SJCRH30 (cell line): ENCODE results near the gene PCP4L1. TPM values are rescaled to one million over a fixed set of nuclear protein-coding genes. Genes with fewer than 3 reads are reported as not detected.
"Not testable (repeated sequence)": the region's sequence is repeated elsewhere in the genome, so short reads cannot be mapped to it uniquely, and the experiment has no call there.

Experiments used
- DNase-seq, 2 experiments: peaks; one replicate each; pipeline ENCODE4 v3.0.0-alpha.2; 2015 to 2020
- H3K27ac ChIP-seq: fragments of 250-450 bp; sonication (Bioruptor Pico); 2 replicates; pipeline ENCODE4 v1.5.1; 2020; ENCODE audit warnings: mild to moderate bottlenecking, moderate library complexity
- H3K27me3 ChIP-seq: fragments of 250-450 bp; sonication (Bioruptor Pico); 2 replicates; pipeline ENCODE4 v1.5.1; 2020; ENCODE audit warnings: mild to moderate bottlenecking, moderate library complexity
- H3K36me3 ChIP-seq: fragments of 250-450 bp; sonication (Bioruptor Pico); 2 replicates; pipeline ENCODE4 v1.5.1; 2020; ENCODE audit warnings: mild to moderate bottlenecking, moderate library complexity
- H3K4me1 ChIP-seq: fragments of 250-450 bp; sonication (Bioruptor Pico); 2 replicates; pipeline ENCODE4 v1.5.1; 2020; ENCODE audit warnings: mild to moderate bottlenecking, moderate library complexity
- H3K4me3 ChIP-seq: fragments of 250-450 bp; sonication (Bioruptor Pico); 2 replicates; pipeline ENCODE4 v1.5.1; 2020; ENCODE audit warnings: mild to moderate bottlenecking, moderate library complexity
- H3K9me3 ChIP-seq: fragments of 250-450 bp; sonication (Bioruptor Pico); replicated peaks from 2 replicates; pipeline ENCODE4 v1.5.1; 2020; ENCODE audit warnings: mild to moderate bottlenecking, moderate library complexity
- total RNA-seq: library from RNA; depleted of rRNA; stranded (reverse); fragments of >200 nt; shearing (Covaris generic); gene quantifications from 2 replicates; pipeline ENCODE4 v1.2.3, GENCODE V29; 2014; rRNA removed

Gene PCP4L1
- 0.28 TPM in 1 of 2 replicates, not detected in the other for total RNA-seq

DNA sequence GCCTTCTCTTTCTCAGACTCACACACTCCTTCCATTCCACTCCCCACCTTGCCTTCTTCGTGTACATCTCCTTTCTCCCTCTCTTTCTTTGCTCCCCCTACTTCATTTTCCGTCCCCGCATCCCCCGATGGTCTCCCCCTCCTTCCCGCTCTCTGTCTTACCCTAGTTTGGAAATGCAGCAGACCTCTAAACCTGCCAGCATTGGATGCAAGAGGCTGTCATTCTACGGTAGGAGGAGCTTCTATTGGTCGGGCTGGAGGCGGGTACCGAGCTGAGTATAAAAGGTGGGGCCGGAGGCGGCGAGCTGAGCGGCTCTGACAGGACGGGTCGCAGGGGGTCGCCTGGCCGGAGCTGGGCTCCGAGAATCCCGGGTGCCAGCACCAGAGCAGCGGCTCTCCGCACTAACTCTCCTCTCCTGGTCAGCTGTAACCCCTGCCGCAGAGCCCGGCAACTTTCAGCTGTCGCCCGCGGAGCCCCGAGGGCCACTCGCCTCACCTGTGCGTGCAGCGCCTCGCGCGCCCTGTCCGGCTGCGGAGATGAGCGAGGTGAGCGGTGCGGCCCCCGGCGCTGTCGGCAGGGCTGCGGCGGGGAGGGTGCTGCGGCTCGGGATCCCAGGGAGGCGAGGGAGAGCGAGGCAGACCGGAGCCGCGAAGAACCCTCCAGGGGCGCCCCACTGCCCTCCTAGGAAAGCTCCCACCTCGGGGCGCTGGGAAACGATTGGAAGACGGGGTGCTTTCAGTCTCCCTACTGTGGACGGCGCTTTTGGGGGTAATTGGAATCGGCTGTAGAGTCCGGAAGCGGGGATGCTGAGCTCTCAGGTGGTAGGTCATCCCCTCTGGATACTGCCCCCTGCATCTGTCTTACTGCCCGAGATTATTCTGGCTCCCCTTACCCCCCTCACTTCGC lies at the start of gene PCP4L1:
PCP4L1 (plus strand) TSS at position 307 of the 906 bp plus-strand sequence; CDS start at position 537, 230 bp downstream.
- DNase-seq, result no peak
- H3K4me1 ChIP-seq, result no peaks in the 10 kb centered on the region; the same call in 1 of the 2 replicates
- no peak within 1 kb of the TSS for H3K4me3 ChIP-seq
- no peaks in the 10 kb centered on the region for H3K36me3 ChIP-seq
- 0 out of 2 replicates have a peak, but pooled peaks cover 3% of the 10 kb centered on the region for H3K9me3 ChIP-seq
- H3K27me3 ChIP-seq, result no peaks in the 10 kb centered on the region; the same call in 1 of the 2 replicates
- no peak within 1 kb of the TSS for H3K27ac ChIP-seq

DNA sequence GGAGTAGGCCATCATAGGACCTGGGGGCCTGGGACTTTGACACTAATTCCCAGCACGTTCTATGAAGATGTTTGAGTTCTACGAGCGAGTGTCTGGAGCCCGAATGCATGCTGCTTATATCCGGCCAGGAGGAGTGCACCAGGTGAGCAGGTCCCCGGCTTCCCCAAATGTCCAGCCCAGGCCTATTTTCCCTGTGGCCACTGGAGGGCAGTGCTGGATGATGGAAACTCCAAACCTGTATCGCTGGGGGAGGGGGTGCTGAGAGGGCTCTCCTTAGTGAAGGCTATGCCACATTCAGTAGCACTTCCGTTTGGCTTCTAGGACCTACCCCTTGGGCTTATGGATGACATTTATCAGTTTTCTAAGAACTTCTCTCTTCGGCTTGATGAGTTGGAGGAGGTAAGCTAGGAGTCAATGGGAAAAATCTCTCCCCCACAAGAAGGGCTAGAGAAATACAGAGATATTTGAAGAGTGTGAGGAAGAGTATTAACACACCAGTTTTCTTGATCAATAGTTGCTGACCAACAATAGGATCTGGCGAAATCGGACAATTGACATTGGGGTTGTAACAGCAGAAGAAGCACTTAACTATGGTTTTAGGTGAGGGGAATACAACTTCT lies 48.6 kb upstream of the PCP4L1 start:
- peak; percentile 77 to 82 for DNase-seq
- peaks cover 35% of the 10 kb centered on the region for H3K36me3 ChIP-seq
- no peaks in the 10 kb centered on the region for H3K27me3 ChIP-seq
- H3K4me3 ChIP-seq, result no peak overlapping the region
- H3K9me3 ChIP-seq, result no peaks in the 10 kb centered on the region
- H3K4me1 ChIP-seq, result no peaks in the 10 kb centered on the region
- H3K27ac ChIP-seq, result no peak overlapping the region

DNA sequence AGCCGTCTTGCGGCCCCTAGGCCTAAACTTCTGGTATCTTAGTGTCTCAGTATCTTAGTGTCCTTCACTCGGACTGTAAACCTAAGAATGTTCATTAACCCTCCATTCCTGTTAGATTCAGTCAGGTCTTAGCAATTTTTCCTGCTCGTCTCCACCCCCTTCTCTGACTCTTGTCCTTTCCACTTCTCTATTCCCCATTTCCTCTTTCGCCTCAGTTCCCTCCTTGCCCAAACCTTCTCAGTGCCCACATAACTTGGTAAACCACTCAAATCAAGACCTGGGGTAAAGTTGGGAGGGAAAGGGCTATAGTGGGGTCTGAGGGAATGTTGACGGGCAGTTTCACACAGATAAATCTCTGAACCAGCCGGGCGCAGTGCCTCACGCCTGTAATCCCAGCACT lies 44.2 kb upstream of the PCP4L1 start:
- Histone ChIP-seq H3K27ac (no peak overlapping the region), H3K27me3 (no peaks in the 10 kb centered on the region), H3K4me3 (no peak overlapping the region), H3K36me3 (peaks cover 27% of the 10 kb centered on the region), H3K9me3 (no peaks in the 10 kb centered on the region), H3K4me1 (no peaks in the 10 kb centered on the region)
- DNase-seq, result no peak

DNA sequence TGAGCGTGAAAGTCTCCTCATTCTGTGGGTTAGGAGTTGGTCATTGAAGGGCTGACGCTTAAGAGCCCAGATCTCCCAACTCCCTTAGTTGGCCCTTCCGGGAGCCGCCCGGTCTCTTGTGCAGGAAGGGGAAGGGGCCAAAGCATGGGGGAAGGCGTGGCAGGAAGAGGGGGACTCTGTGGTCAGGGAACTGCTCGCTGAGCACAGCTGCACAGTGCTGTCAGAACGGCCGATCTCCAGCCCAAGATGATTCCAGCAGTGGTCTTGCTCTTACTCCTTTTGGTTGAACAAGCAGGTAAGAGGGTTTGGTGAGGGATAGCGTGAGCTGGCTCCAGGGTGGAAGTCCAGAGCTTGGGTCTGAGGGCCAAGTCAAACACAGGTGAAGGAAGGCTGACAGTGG lies 43.5 kb upstream of the PCP4L1 start, which contains the start of gene FCER1G:
FCER1G (plus strand) TSS at position 220 of the 400 bp plus-strand sequence; CDS start at position 247, 27 bp downstream.
- DNase-seq, result no peak
- Histone ChIP-seq H3K4me3 (no peak within 1 kb of the TSS), H3K27ac (no peak within 1 kb of the TSS), H3K36me3 (peaks cover 22% of the 10 kb centered on the region), H3K27me3 (no peaks in the 10 kb centered on the region), H3K4me1 (no peaks in the 10 kb centered on the region), H3K9me3 (no peaks in the 10 kb centered on the region)

DNA sequence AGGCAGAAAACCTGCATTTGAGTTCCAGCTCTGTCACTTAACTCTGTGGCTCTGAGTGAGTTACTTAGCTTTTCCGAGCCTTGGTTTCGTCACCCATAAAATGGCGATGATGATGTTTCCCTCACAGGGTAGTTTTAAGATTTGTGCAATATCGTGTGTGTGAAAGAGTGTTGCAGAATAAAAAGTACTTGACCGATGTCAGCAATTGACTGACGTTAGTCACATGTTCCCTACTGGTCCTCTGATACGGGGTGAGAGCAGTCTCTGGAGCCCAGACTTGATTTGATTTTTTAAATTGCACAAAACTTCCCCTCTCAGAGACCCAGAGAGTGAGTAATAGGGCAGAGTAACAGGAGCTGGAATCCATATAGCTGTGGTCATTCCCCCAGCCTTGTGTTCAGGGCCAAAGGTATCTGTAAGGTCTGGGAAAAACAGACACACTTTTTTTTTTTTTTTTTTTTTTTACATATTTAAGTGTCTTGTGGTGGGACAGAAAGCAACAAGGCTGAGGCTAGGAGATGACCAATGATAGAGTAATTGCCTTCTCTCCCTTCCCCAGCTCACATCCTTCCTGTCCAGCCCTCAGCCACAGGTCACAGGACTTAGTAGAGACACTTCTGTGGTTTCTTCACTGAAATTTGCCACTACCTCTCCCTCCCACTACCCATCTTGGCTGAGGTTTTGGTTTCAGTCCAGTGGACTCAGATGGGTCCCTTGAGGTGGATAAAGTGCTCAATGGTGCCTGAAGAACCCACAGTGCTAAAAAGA lies 41.4 kb upstream of the PCP4L1 start:
- Histone ChIP-seq H3K36me3 (peaks cover 7% of the 10 kb centered on the region), H3K4me3 (no peak overlapping the region), H3K27ac (no peak overlapping the region), H3K9me3 (no peaks in the 10 kb centered on the region), H3K4me1 (no peaks in the 10 kb centered on the region), H3K27me3 (no peaks in the 10 kb centered on the region)
- DNase-seq, result no peak

DNA sequence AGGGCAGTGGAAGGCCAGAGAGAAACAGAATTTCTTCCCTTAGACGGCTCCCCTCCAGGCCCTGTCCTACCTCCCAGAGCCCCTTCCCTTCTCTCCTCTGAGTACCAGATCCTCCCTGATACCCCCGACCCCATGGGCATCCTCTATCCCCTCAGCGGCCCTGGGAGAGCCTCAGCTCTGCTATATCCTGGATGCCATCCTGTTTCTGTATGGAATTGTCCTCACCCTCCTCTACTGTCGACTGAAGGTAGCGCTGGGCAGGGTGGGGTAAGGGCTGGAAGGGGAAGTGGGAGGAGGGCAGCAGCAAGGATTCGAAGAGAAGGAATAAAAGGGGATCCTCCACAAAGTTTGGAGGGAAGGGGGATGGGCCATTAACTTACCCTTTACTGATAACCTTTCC lies 40.7 kb upstream of the PCP4L1 start:
- H3K27me3 ChIP-seq, result no peaks in the 10 kb centered on the region
- H3K27ac ChIP-seq, result no peak overlapping the region
- no peak overlapping the region for H3K4me3 ChIP-seq
- H3K36me3 ChIP-seq, result peaks cover 7% of the 10 kb centered on the region
- no peak for DNase-seq
- no peaks in the 10 kb centered on the region for H3K9me3 ChIP-seq
- no peaks in the 10 kb centered on the region for H3K4me1 ChIP-seq

DNA sequence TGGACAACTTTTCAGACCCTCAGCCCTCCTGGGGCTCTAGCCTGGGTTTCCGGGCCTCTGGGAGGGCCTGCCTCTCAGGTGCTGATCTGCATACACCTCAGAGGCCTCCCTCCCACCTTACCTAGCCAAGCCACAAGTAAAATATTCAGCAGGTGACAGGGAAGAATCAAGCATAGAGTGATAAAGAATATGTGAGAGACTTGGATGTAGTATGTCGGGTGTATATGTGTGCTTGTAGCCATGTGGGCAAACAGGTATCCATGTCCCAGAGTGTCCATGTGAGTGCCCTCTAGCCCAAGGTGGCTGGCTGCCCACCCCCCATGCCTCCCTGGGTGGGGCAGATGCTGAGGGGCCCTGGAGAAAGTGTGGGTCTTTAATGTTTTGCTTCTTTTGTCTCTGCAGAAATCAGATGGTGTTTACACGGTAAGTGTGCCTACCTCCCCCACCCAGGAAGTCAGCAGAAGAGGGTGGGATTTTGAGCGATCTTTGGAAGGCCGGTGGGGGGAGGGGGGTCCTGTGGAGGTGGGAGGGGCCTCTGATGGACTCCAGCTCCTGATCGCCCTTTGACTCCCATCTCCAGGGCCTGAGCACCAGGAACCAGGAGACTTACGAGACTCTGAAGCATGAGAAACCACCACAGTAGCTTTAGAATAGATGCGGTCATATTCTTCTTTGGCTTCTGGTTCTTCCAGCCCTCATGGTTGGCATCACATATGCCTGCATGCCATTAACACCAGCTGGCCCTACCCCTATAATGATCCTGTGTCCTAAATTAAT lies 40.1 kb upstream of the PCP4L1 start:
- no peaks in the 10 kb centered on the region for H3K4me1 ChIP-seq
- H3K27ac ChIP-seq, result no peak overlapping the region
- H3K9me3 ChIP-seq, result no peaks in the 10 kb centered on the region
- no peak for DNase-seq
- H3K27me3 ChIP-seq, result no peaks in the 10 kb centered on the region
- H3K4me3 ChIP-seq, result no peak overlapping the region
- peaks cover 3% of the 10 kb centered on the region for H3K36me3 ChIP-seq

DNA sequence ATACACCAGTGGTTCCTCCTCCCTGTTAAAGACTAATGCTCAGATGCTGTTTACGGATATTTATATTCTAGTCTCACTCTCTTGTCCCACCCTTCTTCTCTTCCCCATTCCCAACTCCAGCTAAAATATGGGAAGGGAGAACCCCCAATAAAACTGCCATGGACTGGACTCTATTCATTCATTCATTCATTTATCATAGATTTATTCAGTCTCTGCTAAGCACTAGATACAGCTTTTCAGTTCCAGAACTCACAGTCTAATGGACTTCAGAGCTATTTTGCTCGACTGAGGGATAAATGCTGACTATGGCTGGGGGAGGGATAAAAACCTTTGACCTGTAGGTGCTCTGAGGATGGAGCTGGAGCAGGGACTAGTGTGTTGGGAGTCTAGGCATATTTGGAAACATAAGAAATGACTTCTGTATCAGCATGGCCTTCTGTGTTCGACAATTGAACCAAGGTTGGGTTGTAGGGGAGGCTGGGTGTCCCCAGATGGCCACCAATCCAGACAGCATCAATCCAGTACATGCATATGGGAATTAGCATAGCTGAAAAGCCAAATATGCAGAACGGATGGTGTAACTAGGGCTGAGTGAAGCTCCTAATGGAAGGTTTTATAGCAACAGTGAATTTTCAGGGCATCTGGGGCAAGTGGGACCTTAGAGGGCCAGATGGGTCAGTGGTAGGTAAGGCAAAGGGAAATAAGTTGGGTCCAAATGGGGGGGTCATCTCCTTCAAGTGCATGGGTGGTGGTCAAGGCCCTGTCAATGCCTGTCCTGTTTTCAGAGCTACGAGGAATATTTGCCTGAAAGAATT lies 39.3 kb upstream of the PCP4L1 start:
- DNase-seq, result no peak
- Histone ChIP-seq H3K27me3 (no peaks in the 10 kb centered on the region), H3K4me1 (no peaks in the 10 kb centered on the region), H3K4me3 (no peak overlapping the region), H3K9me3 (no peaks in the 10 kb centered on the region), H3K27ac (no peak overlapping the region), H3K36me3 (no peaks in the 10 kb centered on the region; the same call in 1 of the 2 replicates)

DNA sequence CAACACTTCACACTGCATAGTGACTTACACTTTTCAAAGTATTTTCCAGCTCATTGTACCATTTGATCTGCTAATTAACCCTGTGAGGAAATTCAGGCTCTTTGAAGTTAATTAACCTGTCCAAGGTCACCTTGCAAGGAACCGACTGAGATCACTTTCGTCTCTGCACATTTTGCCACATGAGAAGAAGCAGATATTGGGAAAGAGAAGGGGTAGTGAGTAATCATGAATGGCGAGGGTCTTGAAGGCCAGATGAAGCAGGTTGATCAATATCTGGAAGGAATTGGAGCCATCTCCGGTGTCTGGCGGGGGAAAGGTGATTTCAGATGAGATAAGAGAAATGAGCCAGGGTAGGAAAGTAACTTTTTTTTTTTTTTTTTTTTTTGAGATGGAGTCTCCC lies 38.5 kb upstream of the PCP4L1 start:
- no peak for DNase-seq
- no peak overlapping the region for H3K27ac ChIP-seq
- no peaks in the 10 kb centered on the region for H3K27me3 ChIP-seq
- H3K9me3 ChIP-seq, result no peaks in the 10 kb centered on the region
- peaks cover 2% of the 10 kb centered on the region; the same call in 1 of the 2 replicates for H3K4me1 ChIP-seq
- H3K36me3 ChIP-seq, result no peaks in the 10 kb centered on the region
- H3K4me3 ChIP-seq, result no peak overlapping the region

DNA sequence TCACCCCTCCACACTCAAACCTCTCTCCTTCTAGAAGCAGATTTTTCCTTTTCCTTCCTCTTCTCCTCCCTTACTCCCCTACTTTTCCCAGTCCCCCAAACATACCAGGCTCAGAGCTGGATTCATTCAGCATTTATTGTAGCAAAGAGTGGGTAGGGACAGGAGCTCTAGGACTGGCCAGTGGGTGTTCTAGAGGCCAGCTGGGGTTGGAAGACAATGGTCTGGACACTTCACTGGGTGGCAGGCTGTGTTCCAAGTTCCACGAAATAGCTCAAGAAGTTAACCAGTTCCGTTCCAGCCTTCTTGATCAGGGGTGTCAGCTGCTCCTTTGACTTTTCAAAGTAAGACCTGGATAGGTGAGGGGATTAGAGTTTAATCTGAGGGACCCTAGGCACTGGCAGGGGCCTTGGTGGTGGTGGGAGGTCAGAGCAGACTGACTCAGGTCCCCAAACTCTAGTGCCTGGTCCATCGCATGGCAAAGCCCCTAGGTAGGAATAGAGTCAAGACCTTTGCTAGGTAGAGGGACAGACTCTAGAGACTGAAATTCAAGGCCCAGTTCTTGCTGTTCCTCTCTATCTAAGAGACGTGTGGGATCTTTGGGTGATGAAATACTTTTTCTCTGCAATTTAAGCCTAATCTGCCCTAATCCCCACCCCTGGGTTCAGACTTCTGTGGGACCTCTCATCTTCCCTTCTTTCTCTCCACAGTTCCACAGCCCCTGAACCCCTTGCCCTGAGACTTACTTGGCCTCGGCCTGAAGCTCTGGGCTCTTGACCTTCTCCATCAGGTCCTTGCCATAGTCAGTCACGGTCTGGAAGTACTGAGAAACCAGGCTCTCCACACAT lies 36.1 kb upstream of the PCP4L1 start:
- Histone ChIP-seq H3K27ac (no peak overlapping the region), H3K4me1 (peaks cover 6% of the 10 kb centered on the region), H3K36me3 (no peaks in the 10 kb centered on the region), H3K27me3 (no peaks in the 10 kb centered on the region), H3K9me3 (no peaks in the 10 kb centered on the region), H3K4me3 (no peak overlapping the region)
- no peak for DNase-seq

DNA sequence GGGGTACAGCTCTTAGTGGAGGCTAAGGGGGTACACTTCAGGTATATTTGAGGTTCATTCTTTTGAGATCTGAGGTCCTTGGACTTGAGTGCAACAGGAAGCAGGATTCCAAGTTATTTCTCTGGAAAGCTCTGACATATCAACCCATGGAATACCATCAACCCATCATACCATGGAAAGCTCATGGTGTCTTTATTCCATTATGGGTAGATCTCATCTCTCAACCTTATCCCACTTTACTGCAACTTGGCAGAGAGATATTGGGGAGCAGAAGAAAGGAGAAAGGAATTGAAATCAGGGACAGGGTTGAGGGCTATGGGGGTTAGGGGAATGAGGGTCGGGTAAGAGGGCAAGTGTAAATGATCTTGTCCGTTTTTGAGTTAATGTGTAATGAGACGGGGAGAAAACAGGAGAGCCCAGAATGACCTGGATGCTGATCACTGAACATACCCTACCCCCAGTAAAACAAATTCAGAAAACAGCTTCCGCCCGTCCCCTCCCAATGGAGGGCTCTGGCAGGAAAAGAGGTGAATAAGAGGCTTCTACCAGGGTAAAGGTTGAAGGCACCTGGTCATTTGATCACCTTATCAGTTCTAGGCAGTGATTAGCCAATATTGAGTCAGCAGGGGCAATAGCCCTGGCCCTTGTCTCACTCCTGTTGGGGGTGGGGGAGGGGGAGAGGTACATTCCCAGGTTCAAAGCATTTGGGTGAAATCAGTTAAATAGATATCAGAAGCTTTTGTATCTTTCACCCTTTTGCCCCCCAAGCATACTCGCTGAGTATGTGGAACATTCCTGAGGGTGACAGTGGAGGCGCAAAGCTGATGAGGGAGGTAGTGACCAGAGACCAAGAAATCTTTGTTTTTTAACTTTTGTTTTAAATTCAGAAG lies 34.5 kb upstream of the PCP4L1 start:
- H3K27me3 ChIP-seq, result no peaks in the 10 kb centered on the region
- no peaks in the 10 kb centered on the region for H3K36me3 ChIP-seq
- H3K9me3 ChIP-seq, result no peaks in the 10 kb centered on the region
- peaks cover 8% of the 10 kb centered on the region for H3K4me1 ChIP-seq
- H3K4me3 ChIP-seq, result no peak overlapping the region
- H3K27ac ChIP-seq, result no peak overlapping the region
- no peak for DNase-seq

DNA sequence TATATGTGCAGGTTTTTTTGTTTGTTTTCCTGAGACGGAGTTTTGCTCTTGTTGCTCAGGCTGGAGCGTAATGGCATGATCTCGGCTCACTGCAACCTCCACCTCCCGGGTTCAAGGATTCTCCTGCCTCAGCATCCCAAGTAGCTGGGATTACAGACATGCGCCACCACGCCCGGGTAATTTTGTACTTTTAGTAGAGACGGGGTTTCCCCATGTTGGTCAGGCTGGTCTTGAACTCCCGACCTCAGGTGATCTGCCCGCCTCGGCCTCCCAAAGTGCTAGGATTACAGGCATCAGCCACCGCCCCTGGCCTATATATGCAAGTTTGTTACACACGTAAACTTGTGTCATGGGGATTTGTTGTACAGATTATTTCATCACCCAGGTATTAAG lies 33.9 kb upstream of the PCP4L1 start:
- not testable (repeated sequence) for DNase-seq, H3K4me3 ChIP-seq, H3K9me3 ChIP-seq, H3K4me1 ChIP-seq, H3K27me3 ChIP-seq, H3K27ac ChIP-seq, H3K36me3 ChIP-seq
